HG02840 (cell line): ENCODE measurements around the gene ADGRL3.

Source experiments
- ATAC-seq: cut with Tn5 transposase; IDR thresholded peaks from one replicate; pipeline ENCODE4 v1.9.1; 2021; ENCODE audit warnings: mild to moderate bottlenecking, moderate library complexity, moderate number of reproducible peaks; ENCODE audit not compliant: unreplicated experiment, low FRiP score

ADGRL3 gene

GRCh38 chr4:62119195-62119594 is 919.1 kb downstream of the ADGRL3 start:
- ATAC-seq, result no peak

DNA sequence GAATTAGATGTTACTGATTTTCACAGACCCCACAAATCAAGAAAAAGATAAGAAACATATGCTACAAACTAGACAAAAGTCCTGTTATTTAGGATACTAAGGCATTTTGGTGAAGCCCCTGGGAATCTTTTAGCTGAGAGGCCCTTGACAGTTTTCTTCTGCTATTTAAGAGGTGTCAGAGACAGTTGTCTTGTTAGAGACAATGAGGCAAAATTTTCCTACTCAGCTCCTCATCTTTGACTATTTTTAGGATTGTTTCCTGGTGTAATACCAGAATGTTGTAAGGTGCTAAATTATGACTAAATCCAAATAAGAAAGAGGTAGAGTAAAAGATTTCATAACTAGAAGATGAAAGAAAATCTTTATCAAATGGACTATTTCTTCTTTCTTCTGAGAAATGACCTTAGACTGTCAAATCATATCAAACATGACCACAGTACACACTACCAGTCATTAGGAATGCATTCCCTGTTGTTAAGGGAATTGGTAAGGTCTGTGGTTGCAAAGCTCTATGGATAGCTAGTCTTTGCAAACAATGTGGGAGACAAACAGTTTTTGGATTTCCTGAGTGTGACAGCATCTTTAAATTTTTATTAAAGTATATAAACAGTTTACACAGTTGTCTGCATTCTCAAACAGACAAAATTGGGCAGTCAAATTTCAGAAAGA is 926.1 kb downstream of the ADGRL3 start:
- ATAC-seq, result no peak
